ENCODE measurements around the gene BOLL.
A peak's percentile ranks its signal among the peaks of the same experiment; 100 is the strongest.
"Not testable (repeated sequence)": the region's sequence is repeated elsewhere in the genome, so short reads cannot be mapped to it uniquely, and the experiment has no call there.

BOLL gene

GRCh38 chr2:197795277-197795676 lies 10.2 kb upstream of the BOLL start:
- no peak for DNase-seq (ENCODE audit: low read depth)

GRCh38 chr2:197793456-197793855 lies 8.3 kb upstream of the BOLL start:
- no peak for DNase-seq (ENCODE audit: low read depth)

- DNase-seq (ENCODE audit: low read depth), result no peak
These were observed 1.1 kb upstream of the BOLL start for GRCh38 chr2:197786010-197786877.

GRCh38 chr2:197782126-197782525 lies 3.0 kb downstream of the BOLL start:
- DNase-seq (ENCODE audit: low read depth), result no peak

GRCh38 chr2:197779261-197779660 lies 5.9 kb downstream of the BOLL start:
- DNase-seq (ENCODE audit: low read depth), result no peak

- peak; percentile 20 for DNase-seq (ENCODE audit: low read depth)
These were observed 7.2 kb downstream of the BOLL start for GRCh38 chr2:197777823-197778407.

- DNase-seq (ENCODE audit: low read depth), result no peak
These were observed 24.8 kb downstream of the BOLL start for GRCh38 chr2:197760293-197760657.

GRCh38 chr2:197759625-197760292 lies 25.4 kb downstream of the BOLL start:
- DNase-seq (ENCODE audit: low read depth), result no peak

GRCh38 chr2:197759013-197759412 lies 26.1 kb downstream of the BOLL start:
- no peak for DNase-seq (ENCODE audit: low read depth)

GRCh38 chr2:197740200-197740599 lies 44.9 kb downstream of the BOLL start:
- no peak for DNase-seq (ENCODE audit: low read depth)

GRCh38 chr2:197728555-197729544 lies 56.3 kb downstream of the BOLL start:
- not testable (repeated sequence) for DNase-seq (ENCODE audit: low read depth)

- DNase-seq (ENCODE audit: low read depth), result no peak
These were observed 58.1 kb downstream of the BOLL start for GRCh38 chr2:197727011-197727410.

- no peak for DNase-seq (ENCODE audit: low read depth)
These were observed 67.3 kb downstream of the BOLL start for GRCh38 chr2:197717863-197718262.

GRCh38 chr2:197713271-197713670 lies 71.8 kb downstream of the BOLL start:
- no peak for DNase-seq (ENCODE audit: low read depth)

GRCh38 chr2:197711578-197711977 lies 73.5 kb downstream of the BOLL start:
- peak; percentile 9 for DNase-seq (ENCODE audit: low read depth)

GRCh38 chr2:197710424-197711042 lies 74.6 kb downstream of the BOLL start:
- DNase-seq (ENCODE audit: low read depth), result no peak

GRCh38 chr2:197709140-197709539 lies 76.0 kb downstream of the BOLL start:
- not testable (repeated sequence) for DNase-seq (ENCODE audit: low read depth)

- DNase-seq (ENCODE audit: low read depth), result peak; percentile 52
These were observed 76.8 kb downstream of the BOLL start for GRCh38 chr2:197708331-197708730.

GRCh38 chr2:197707316-197708213 lies 77.6 kb downstream of the BOLL start:
- peak; percentile 45 for DNase-seq (ENCODE audit: low read depth)

GRCh38 chr2:197706839-197707207 lies 78.3 kb downstream of the BOLL start:
- DNase-seq (ENCODE audit: low read depth), result no peak
